Liver (tissue), 3 donors: Measurements from ENCODE around the gene UGT1A8.

Source experiments
- CTCF ChIP-seq: fragments of 150-350 bp; IDR thresholded peaks from 2 replicates; pipeline ENCODE4 v1.5.1; 2017; ENCODE audit warnings: improper control_type of control experiment, low read depth, low read length; ENCODE audit not compliant: missing input control
- EGR1 ChIP-seq, 2 donors: IDR thresholded peaks; 2 replicates each; pipeline ENCODE4 v1.6.1; 2016 to 2018; ENCODE audit warnings: antibody characterized with exemption in 2 of 2, low read depth in 2 of 2
- JUND ChIP-seq, 2 donors: IDR thresholded peaks; 2 replicates each; pipeline ENCODE4 v1.6.1; 2016; ENCODE audit warnings: antibody characterized with exemption in 2 of 2
- REST ChIP-seq: IDR thresholded peaks from 2 replicates; pipeline ENCODE4 v1.6.1; 2016; ENCODE audit warnings: antibody characterized with exemption, mild to moderate bottlenecking
- TAF1 ChIP-seq: conservative IDR thresholded peaks from 2 replicates; pipeline ENCODE4 v1.6.1; 2016; ENCODE audit warnings: antibody characterized with exemption, mild to moderate bottlenecking
- donor health status: healthy.
- donor health status: healthy.

GRCh38 chr2:233754872-233755611 lies 137.6 kb downstream of the UGT1A8 start:
- TF ChIP-seq CTCF = no peak
- no peak for TF ChIP-seq TAF1
- TF ChIP-seq JUND (IDR thresholded peaks at IDR 0.05) = no peak
- TF ChIP-seq EGR1 (IDR thresholded peaks at IDR 0.05; ENCODE audit: low read depth in 2 of 2) = no peak
- no peak for TF ChIP-seq REST
